ENCODE measurements around the gene TBL3.

TBL3 gene

DNA sequence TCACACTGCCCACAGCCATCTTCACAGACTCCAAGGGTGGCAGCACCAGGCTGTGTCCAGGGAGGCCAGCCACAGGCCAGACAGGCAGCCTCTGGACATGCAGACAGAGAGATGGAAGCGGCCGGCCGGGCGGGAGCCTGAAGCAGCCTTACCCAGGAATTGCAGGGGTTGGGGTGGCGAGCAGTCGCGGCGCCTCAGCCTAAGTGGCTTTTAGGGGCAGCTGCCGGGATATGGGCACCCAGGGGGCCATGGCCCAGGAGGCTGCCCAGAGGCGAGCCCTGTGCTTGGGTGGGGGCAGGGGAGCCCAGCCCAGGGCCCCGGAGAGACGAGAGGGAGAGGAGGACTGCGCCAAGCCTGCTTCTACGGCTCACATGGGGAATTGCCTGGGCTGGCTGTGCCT lies 53.4 kb downstream of the TBL3 start:
- Histone ChIP-seq H3K4me2 (no peak overlapping the region), H3K9ac (no peak overlapping the region), H3K4me1 (ENCODE audit: low read depth, poor library complexity, severe bottlenecking) (peaks cover 15% of the 10 kb centered on the region), H2AFZ (ENCODE audit: low read depth) (no peak overlapping the region), H3K79me2 (ENCODE audit: insufficient read depth, low read depth) (no peaks in the 10 kb centered on the region), H3K27me3 (ENCODE audit: insufficient read depth, low read depth) (peaks cover 29% of the 10 kb centered on the region), H3K27ac (no peak overlapping the region), H3K36me3 (ENCODE audit: insufficient read depth) (no peaks in the 10 kb centered on the region), H3K4me3 (IDR thresholded peaks at IDR 0.05; ENCODE audit: insufficient read depth, low read depth, low read length) (no peak overlapping the region), H4K20me1 (ENCODE audit: insufficient read depth) (no peaks in the 10 kb centered on the region)
- TF ChIP-seq, protein P1, sequence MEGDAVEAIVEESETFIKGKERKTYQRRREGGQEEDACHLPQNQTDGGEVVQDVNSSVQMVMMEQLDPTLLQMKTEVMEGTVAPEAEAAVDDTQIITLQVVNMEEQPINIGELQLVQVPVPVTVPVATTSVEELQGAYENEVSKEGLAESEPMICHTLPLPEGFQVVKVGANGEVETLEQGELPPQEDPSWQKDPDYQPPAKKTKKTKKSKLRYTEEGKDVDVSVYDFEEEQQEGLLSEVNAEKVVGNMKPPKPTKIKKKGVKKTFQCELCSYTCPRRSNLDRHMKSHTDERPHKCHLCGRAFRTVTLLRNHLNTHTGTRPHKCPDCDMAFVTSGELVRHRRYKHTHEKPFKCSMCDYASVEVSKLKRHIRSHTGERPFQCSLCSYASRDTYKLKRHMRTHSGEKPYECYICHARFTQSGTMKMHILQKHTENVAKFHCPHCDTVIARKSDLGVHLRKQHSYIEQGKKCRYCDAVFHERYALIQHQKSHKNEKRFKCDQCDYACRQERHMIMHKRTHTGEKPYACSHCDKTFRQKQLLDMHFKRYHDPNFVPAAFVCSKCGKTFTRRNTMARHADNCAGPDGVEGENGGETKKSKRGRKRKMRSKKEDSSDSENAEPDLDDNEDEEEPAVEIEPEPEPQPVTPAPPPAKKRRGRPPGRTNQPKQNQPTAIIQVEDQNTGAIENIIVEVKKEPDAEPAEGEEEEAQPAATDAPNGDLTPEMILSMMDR (conservative IDR thresholded peaks at IDR 0.05; ENCODE audit: low read depth, low read length) = no peak

DNA sequence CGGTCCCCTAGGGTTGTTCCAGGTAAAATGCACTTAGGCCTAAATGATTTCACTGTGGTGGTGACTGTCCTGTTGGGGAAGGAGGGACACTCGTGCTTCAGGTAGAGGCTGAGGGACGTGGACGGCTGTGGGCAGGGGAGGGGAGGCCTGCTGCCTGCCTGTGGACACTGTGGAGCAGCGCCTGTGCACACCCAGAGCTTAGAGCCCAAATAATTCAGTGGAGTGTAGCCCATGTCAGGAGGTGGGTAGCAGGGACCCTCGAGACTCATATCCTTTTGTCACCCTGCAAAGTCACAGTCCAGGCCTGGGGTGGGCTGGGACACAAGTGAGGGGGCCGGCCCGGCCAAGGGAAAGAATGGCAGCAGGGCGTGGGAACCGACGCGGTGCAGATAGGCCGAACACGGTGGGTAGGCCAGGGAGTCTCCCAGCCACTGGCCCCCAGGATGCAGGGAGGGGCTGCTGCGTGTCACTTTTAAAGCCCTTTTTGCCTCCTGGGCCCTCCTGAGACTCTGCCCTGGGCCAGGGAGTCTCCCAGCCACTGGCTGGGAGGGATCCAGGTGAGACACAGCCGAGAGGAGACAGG lies 54.1 kb downstream of the TBL3 start:
- H3K9ac ChIP-seq = no peak overlapping the region
- no peak overlapping the region for H3K27ac ChIP-seq
- H3K4me2 ChIP-seq = peak overlapping the region; percentile 70; the same call in 1 of the 2 replicates

DNA sequence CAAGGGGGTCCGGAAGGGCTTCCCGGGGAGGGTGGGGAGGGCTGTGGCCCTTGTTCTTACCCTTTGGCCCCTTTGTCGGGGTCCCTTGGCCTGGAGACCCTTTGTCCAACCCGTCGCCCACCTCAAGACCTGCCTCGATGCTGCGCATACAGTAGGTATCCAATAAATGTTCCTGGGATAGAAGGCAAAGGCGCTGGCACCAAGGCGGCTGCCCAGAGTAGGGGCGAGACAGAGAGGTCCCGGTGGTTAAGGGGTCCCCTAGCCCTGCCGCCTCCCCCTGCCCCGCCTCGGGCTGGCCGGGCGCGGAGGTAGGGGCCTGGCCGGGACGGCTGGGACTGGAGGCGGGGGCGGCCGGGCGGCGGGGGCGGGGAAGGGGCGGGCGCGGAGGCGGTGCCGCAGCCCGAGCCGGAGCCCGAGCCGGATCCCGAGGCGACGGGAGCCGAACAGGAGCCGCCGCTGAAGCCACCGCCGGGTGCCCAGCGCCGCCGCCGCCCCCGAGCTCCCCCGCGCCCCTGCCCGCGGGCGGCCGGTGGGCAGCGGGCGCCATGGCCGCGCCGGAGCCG lies 54.7 kb downstream of the TBL3 start, which contains the start of gene NHERF2:
Gene NHERF2, plus strand, starts transcription at position 442 of the 563 bp plus-strand sequence. Its CDS starts 104 bp downstream, at position 546.
- H4K20me1 ChIP-seq (ENCODE audit: insufficient read depth) = no peaks in the 10 kb centered on the region
- TF ChIP-seq, protein P1 (conservative IDR thresholded peaks at IDR 0.05; ENCODE audit: low read depth, low read length) = no peak
- H3K27ac ChIP-seq = no peak within 1 kb of the TSS
- H3K27me3 ChIP-seq (ENCODE audit: insufficient read depth, low read depth) = peaks cover 21% of the 10 kb centered on the region
- H3K9ac ChIP-seq = no peak within 1 kb of the TSS
- no peak within 1 kb of the TSS for H3K4me3 ChIP-seq (IDR thresholded peaks at IDR 0.05; ENCODE audit: insufficient read depth, low read depth, low read length)
- H2AFZ ChIP-seq (ENCODE audit: low read depth) = peak within 1 kb of the TSS; percentile 57
- no peaks in the 10 kb centered on the region for H3K79me2 ChIP-seq (ENCODE audit: insufficient read depth, low read depth)
- H3K4me1 ChIP-seq (ENCODE audit: low read depth, poor library complexity, severe bottlenecking) = peaks cover 16% of the 10 kb centered on the region
- peak within 1 kb of the TSS; percentile 89 for H3K4me2 ChIP-seq
- H3K36me3 ChIP-seq (ENCODE audit: insufficient read depth) = no peaks in the 10 kb centered on the region

More for the DNA sequence above, 54.1 kb downstream of the TBL3 start:
- Histone ChIP-seq H3K79me2 (ENCODE audit: insufficient read depth, low read depth) (no peaks in the 10 kb centered on the region), H4K20me1 (ENCODE audit: insufficient read depth) (no peaks in the 10 kb centered on the region), H3K4me3 (IDR thresholded peaks at IDR 0.05; ENCODE audit: insufficient read depth, low read depth, low read length) (no peak overlapping the region), H3K4me1 (ENCODE audit: low read depth, poor library complexity, severe bottlenecking) (peaks cover 15% of the 10 kb centered on the region), H3K36me3 (ENCODE audit: insufficient read depth) (no peaks in the 10 kb centered on the region), H2AFZ (ENCODE audit: low read depth) (peak overlapping the region; percentile 47; the same call in 1 of the 2 replicates), H3K27me3 (ENCODE audit: insufficient read depth, low read depth) (peaks cover 27% of the 10 kb centered on the region)
- TF ChIP-seq, protein P1 (conservative IDR thresholded peaks at IDR 0.05; ENCODE audit: low read depth, low read length) = no peak

DNA sequence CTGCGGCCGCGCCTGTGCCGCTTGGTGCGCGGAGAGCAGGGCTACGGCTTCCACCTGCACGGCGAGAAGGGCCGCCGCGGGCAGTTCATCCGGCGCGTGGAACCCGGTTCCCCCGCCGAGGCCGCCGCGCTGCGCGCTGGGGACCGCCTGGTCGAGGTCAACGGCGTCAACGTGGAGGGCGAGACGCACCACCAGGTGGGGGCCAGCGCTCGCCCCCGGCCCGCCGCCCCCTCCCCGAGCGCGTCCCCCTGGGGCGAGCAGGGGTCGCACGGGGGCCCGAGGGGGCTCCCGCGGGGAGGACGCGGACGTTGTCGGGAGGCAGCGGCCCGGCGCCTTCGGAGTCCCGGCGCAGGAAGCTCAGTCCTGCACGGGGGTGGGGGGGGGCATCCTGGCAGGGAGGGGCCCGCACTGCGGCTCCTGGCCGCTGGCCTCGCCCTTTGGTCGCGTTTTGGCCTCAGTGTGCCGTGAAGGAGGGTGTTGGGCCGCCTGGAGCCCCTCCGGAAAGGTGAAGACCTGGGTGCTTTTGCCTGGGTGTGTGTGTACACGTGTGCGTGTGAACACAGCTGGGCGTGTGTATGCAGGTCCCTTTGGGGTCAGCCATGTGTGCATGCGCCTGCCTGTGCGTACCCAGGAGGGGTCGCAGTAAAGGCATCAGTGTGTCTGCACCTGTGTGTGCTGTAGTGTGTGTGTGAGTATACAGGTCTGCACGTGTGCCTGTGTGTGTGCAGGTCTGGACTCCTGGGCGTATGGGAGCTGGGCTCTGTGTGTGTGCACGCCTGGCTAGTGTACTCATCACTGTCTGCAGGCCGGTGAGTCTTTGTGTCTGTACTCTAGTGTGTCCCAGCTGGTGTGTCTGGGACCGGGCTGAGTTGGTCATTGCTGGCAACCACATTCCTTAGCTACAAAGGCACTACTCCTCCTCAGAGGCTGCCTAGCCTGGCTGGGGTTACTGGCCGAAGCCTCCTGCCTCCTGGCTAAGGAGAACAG lies 55.5 kb downstream of the TBL3 start:
- Histone ChIP-seq H2AFZ (ENCODE audit: low read depth) (peak overlapping the region; percentile 57), H3K79me2 (ENCODE audit: insufficient read depth, low read depth) (no peaks in the 10 kb centered on the region), H3K4me2 (peak overlapping the region; percentile 89), H4K20me1 (ENCODE audit: insufficient read depth) (no peaks in the 10 kb centered on the region), H3K27me3 (ENCODE audit: insufficient read depth, low read depth) (peaks cover 17% of the 10 kb centered on the region), H3K4me3 (IDR thresholded peaks at IDR 0.05; ENCODE audit: insufficient read depth, low read depth, low read length) (no peak overlapping the region), H3K4me1 (ENCODE audit: low read depth, poor library complexity, severe bottlenecking) (peaks cover 23% of the 10 kb centered on the region), H3K27ac (no peak overlapping the region), H3K9ac (no peak overlapping the region), H3K36me3 (ENCODE audit: insufficient read depth) (no peaks in the 10 kb centered on the region)
- TF ChIP-seq, protein P1 (conservative IDR thresholded peaks at IDR 0.05; ENCODE audit: low read depth, low read length) = no peak

Data from KMS-11 (cell line).